Measurements from ENCODE around the gene SCN4B. TPM values are rescaled to one million over a fixed set of nuclear protein-coding genes. Genes with fewer than 3 reads are reported as not detected.

Gene SCN4B
- total RNA-seq, 1 donor from 2014 or later = 2.9 TPM

DNA sequence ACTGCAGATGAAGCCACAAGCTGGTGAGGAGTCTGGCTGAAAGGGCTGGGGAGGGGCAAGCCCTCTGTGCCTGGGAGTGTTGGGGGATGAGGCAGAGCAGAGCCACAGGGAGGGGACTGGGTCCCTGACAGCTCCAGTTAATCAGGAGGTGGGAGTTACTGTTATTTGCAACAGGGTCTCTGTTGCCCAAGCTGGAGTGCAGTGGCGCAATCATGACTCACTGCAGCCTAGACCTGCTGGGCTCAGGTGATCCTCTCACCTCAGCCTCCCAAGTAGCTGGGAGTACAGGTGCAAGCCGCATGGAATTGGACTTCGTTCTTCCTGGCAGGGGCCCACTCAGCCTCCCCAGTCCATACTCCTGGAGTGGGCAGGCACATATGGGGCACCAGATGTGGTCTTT, 16.1 kb upstream of the SCN4B start:
- H3K9me3 Mint-ChIP-seq (ENCODE audit: unreplicated experiment) = peaks cover 7% of the 10 kb centered on the region
- peaks cover 22% of the 10 kb centered on the region for H3K4me1 Mint-ChIP-seq (ENCODE audit: low read depth, unreplicated experiment)
- no peak for TF ChIP-seq CTCF (IDR thresholded peaks at IDR 0.05; ENCODE audit: partially characterized antibody, unreplicated experiment)
- no peaks in the 10 kb centered on the region for H3K36me3 Mint-ChIP-seq (ENCODE audit: unreplicated experiment)
- peaks cover 8% of the 10 kb centered on the region for H3K27me3 Mint-ChIP-seq (ENCODE audit: unreplicated experiment)
- H3K27ac Mint-ChIP-seq (ENCODE audit: unreplicated experiment) = no peak overlapping the region
- no peak overlapping the region for H3K4me3 Mint-ChIP-seq (ENCODE audit: unreplicated experiment)
- DNase-seq = no peak

DNA sequence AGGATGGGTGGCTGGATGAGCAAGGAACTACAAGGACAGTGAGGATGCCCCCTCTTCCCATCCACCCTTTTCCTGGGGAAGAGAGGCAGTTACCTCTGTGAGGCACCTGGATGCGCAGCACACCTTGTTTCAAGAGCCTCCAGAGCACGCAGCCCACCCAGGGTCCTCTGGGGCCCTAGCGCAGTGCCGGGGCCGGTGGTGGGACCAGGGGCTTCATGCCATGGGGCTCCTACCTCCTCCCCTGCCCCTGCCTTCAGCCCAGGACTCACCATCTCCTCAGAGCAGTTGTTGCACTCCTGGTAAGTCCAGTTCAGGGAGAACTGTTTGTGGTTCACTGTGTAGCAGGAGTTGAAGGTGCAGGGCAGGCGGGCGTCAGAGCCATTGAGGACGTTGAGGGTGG, 15.7 kb upstream of the SCN4B start:
- Mint-ChIP-seq H3K4me3 (ENCODE audit: unreplicated experiment) (no peak overlapping the region), H3K36me3 (ENCODE audit: unreplicated experiment) (no peaks in the 10 kb centered on the region), H3K27me3 (ENCODE audit: unreplicated experiment) (peaks cover 8% of the 10 kb centered on the region), H3K27ac (ENCODE audit: unreplicated experiment) (no peak overlapping the region), H3K9me3 (ENCODE audit: unreplicated experiment) (peaks cover 7% of the 10 kb centered on the region), H3K4me1 (ENCODE audit: low read depth, unreplicated experiment) (peaks cover 22% of the 10 kb centered on the region)
- DNase-seq = no peak
- TF ChIP-seq CTCF (IDR thresholded peaks at IDR 0.05; ENCODE audit: partially characterized antibody, unreplicated experiment) = no peak

- TF ChIP-seq CTCF (IDR thresholded peaks at IDR 0.05; ENCODE audit: partially characterized antibody, unreplicated experiment) = no peak
- no peak for DNase-seq
- Mint-ChIP-seq H3K27ac (ENCODE audit: unreplicated experiment) (no peak overlapping the region), H3K36me3 (ENCODE audit: unreplicated experiment) (no peaks in the 10 kb centered on the region), H3K4me1 (ENCODE audit: low read depth, unreplicated experiment) (peaks cover 25% of the 10 kb centered on the region), H3K4me3 (ENCODE audit: unreplicated experiment) (no peak overlapping the region), H3K27me3 (ENCODE audit: unreplicated experiment) (peaks cover 8% of the 10 kb centered on the region), H3K9me3 (ENCODE audit: unreplicated experiment) (peaks cover 7% of the 10 kb centered on the region)
These were observed 15.3 kb upstream of the SCN4B start for GRCh38 chr11:118167906-118168305.

DNA sequence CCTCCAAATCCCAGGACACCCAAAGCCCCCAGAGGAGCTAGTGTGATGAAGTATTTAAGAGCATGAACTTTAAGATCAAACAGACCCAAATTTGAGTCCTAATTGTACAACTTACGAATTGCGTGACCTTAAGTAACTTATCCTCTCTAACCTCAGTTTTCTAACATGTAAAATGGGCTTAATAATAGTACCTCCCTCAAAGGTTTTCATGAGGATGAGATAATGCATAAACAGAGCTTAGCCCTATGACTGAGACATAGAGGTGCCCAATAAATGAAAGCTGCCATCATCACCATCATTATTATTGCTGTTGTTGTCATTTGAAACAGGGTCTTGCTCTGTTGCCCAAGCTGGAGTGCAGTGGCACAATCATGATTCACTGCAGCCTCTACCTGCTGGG, 14.6 kb upstream of the SCN4B start:
- no peak for DNase-seq
- no peak overlapping the region for H3K4me3 Mint-ChIP-seq (ENCODE audit: unreplicated experiment)
- peaks cover 8% of the 10 kb centered on the region for H3K27me3 Mint-ChIP-seq (ENCODE audit: unreplicated experiment)
- TF ChIP-seq CTCF (IDR thresholded peaks at IDR 0.05; ENCODE audit: partially characterized antibody, unreplicated experiment) = no peak
- peaks cover 25% of the 10 kb centered on the region for H3K4me1 Mint-ChIP-seq (ENCODE audit: low read depth, unreplicated experiment)
- no peaks in the 10 kb centered on the region for H3K36me3 Mint-ChIP-seq (ENCODE audit: unreplicated experiment)
- peaks cover 10% of the 10 kb centered on the region for H3K9me3 Mint-ChIP-seq (ENCODE audit: unreplicated experiment)
- H3K27ac Mint-ChIP-seq (ENCODE audit: unreplicated experiment) = no peak overlapping the region

- Mint-ChIP-seq H3K4me3 (ENCODE audit: unreplicated experiment) (no peak overlapping the region), H3K4me1 (ENCODE audit: low read depth, unreplicated experiment) (peaks cover 25% of the 10 kb centered on the region), H3K27me3 (ENCODE audit: unreplicated experiment) (peaks cover 8% of the 10 kb centered on the region), H3K36me3 (ENCODE audit: unreplicated experiment) (no peaks in the 10 kb centered on the region), H3K9me3 (ENCODE audit: unreplicated experiment) (peaks cover 12% of the 10 kb centered on the region), H3K27ac (ENCODE audit: unreplicated experiment) (no peak overlapping the region)
- no peak for DNase-seq
- no peak for TF ChIP-seq CTCF (IDR thresholded peaks at IDR 0.05; ENCODE audit: partially characterized antibody, unreplicated experiment)
These were observed 14.0 kb upstream of the SCN4B start for GRCh38 chr11:118166641-118167040.

Data from glutamatergic neuron (in vitro differentiated cells).